Measurements from ENCODE around the gene RAP1B. TPM values are rescaled to one million over a fixed set of nuclear protein-coding genes. Genes with fewer than 3 reads are reported as not detected.

Gene RAP1B
- total and polyA plus RNA-seq, 2 of the 13 experiments (the other 11 are each of a cell fraction or from before 2014, with no cell fraction given) = 71.1 to 92.7 TPM

DNA sequence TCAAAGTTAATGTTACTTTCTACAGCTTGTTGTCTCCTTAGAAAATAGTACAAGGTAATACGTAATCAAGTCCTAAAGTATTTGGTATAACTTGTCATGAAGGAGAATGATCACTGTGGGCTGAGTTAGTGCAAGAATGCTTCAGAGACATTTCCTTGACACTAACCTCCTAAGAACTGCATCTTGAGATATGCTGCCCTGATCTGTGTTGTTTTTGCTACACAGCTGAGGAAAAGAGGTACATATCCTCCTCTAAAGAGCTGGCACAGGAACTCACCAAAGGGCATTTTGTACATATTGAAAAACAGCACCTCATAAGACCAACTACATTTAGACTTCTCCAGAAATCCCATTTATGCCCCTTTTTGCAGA is 28.7 kb downstream of the RAP1B start (continued):
- TF ChIP-seq, protein P1, sequence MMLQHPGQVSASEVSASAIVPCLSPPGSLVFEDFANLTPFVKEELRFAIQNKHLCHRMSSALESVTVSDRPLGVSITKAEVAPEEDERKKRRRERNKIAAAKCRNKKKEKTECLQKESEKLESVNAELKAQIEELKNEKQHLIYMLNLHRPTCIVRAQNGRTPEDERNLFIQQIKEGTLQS (CRISPR knock-in tag; IDR thresholded peaks at IDR 0.05) = no peak
- TF ChIP-seq, protein P2, sequence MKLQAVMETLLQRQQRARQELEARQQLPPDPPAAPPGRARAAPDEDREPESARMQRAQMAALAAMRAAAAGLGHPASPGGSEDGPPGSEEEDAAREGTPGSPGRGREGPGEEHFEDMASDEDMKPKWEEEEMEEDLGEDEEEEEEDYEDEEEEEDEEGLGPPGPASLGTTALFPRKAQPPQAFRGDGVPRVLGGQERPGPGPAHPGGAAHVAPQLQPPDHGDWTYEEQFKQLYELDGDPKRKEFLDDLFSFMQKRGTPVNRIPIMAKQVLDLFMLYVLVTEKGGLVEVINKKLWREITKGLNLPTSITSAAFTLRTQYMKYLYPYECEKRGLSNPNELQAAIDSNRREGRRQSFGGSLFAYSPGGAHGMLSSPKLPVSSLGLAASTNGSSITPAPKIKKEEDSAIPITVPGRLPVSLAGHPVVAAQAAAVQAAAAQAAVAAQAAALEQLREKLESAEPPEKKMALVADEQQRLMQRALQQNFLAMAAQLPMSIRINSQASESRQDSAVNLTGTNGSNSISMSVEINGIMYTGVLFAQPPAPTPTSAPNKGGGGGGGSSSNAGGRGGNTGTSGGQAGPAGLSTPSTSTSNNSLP (IDR thresholded peaks at IDR 0.05; ENCODE audit: low read depth, low read length) = no peak
- no peak for TF ChIP-seq SIX4 (CRISPR knock-in tag; IDR thresholded peaks at IDR 0.05)

DNA sequence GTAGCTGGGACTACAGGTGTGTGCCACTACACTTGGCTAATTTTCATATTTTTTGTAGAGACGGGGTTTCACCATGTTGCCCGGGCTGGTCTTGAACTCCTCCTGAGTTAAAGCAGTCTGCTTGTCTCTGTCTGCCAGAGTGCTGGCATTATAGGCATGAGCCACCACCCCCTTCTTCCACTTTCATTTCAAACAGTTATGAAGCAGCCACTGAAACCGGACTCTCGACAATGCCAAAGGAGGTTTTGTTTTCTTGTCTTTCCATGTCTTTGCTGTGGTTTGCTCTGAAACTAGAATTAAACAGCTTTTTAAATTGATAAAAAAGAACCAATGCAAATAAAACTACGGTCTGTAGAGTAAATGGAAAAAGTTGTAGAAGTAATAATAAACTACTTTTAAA is 30.4 kb downstream of the RAP1B start:
- in situ Hi-C loops (cut with HindIII; ENCODE audit: extremely low pct_ligation_motif_present, low pct_unique_long_range_greater_than_20kb) = no loop called here
- Histone ChIP-seq H3K4me2 (ENCODE audit: low read depth, low read length) (no peak overlapping the region), H2AFZ (ENCODE audit: low read length) (no peak overlapping the region), H3K4me3 (replicated peaks in 1 of 3; ENCODE audit: insufficient read depth in 1 of 3, low read depth in 2 of 3, low read length in 3 of 3) (no peak overlapping the region), H3K9ac (ENCODE audit: insufficient read depth, low read depth, low read length) (no peak overlapping the region), H3K4me1 (ENCODE audit: insufficient read depth, low read length) (peaks cover 6% of the 10 kb centered on the region; the same call in 1 of the 2 replicates), H3K9me3 (ENCODE audit: low read length) (no peaks in the 10 kb centered on the region), H3K79me2 (ENCODE audit: insufficient read depth, low read length) (peaks cover 74% of the 10 kb centered on the region), H3K36me3 (replicated peaks in 1 of 2; ENCODE audit: control insufficient read depth in 1 of 2, insufficient read depth in 2 of 2, low read length in 2 of 2) (peaks cover 0 to 10% of the 10 kb centered on the region in 2 experiments; a peak in 1 of 5 replicates), H3K27ac (ENCODE audit: extremely low read length, insufficient read depth, low read length) (no peak overlapping the region), H3K27me3 (ENCODE audit: control insufficient read depth in 1 of 2, insufficient read depth in 2 of 2, low read length in 2 of 2) (no peaks in the 10 kb centered on the region), H4K20me1 (ENCODE audit: insufficient read depth, low read length) (peaks cover 6% of the 10 kb centered on the region; the same call in 1 of the 2 replicates)
- CTCF ChIA-PET (ENCODE audit: low intra/inter-chr PET ratio, low total read pairs) = no interaction called here
- intact Hi-C loops (cut with micrococcal nuclease; ENCODE audit: unreplicated experiment) = no loop called here
- 97% methylated on average over 5 of the region's 5 CpGs for WGBS (ENCODE audit: low lambda C conversion rate)
- FAIRE-seq (no peak), DNase-seq (ENCODE audit: low spot score) (no peak), ATAC-seq (no peak)
- TF ChIP-seq NCOA2 (CRISPR knock-in tag; IDR thresholded peaks at IDR 0.05) = no peak
- TF ChIP-seq ZBTB38 (CRISPR knock-in tag; IDR thresholded peaks at IDR 0.05) = no peak
- TF ChIP-seq, protein P3, sequence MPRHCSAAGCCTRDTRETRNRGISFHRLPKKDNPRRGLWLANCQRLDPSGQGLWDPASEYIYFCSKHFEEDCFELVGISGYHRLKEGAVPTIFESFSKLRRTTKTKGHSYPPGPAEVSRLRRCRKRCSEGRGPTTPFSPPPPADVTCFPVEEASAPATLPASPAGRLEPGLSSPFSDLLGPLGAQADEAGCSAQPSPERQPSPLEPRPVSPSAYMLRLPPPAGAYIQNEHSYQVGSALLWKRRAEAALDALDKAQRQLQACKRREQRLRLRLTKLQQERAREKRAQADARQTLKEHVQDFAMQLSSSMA (CRISPR knock-in tag; IDR thresholded peaks at IDR 0.05) = no peak
- TF ChIP-seq RBFOX2 (IDR thresholded peaks at IDR 0.05; ENCODE audit: low read depth, low read length) = no peak
- no peak for TF ChIP-seq ZSCAN29 (CRISPR knock-in tag; conservative IDR thresholded peaks at IDR 0.05)
- TF ChIP-seq, protein P4, sequence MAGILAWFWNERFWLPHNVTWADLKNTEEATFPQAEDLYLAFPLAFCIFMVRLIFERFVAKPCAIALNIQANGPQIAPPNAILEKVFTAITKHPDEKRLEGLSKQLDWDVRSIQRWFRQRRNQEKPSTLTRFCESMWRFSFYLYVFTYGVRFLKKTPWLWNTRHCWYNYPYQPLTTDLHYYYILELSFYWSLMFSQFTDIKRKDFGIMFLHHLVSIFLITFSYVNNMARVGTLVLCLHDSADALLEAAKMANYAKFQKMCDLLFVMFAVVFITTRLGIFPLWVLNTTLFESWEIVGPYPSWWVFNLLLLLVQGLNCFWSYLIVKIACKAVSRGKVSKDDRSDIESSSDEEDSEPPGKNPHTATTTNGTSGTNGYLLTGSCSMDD (CRISPR knock-in tag; IDR thresholded peaks at IDR 0.05) = no peak
- TF ChIP-seq, protein P5, sequence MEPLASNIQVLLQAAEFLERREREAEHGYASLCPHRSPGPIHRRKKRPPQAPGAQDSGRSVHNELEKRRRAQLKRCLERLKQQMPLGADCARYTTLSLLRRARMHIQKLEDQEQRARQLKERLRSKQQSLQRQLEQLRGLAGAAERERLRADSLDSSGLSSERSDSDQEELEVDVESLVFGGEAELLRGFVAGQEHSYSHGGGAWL (CRISPR knock-in tag; IDR thresholded peaks at IDR 0.05) = no peak
- TF ChIP-seq ZNF558 (CRISPR knock-in tag; IDR thresholded peaks at IDR 0.05; ENCODE audit: borderline replicate concordance) = no peak
- no peak for TF ChIP-seq ZNF20 (CRISPR knock-in tag; IDR thresholded peaks at IDR 0.05)
- TF ChIP-seq CENPX (CRISPR knock-in tag; IDR thresholded peaks at IDR 0.05) = no peak
- TF ChIP-seq ZNF446 (CRISPR knock-in tag; IDR thresholded peaks at IDR 0.05) = no peak
- TF ChIP-seq FLYWCH1 (CRISPR knock-in tag; IDR thresholded peaks at IDR 0.05) = no peak
- BruUV-seq (replicated peaks) = no TSS peak
- POLR2A ChIA-PET = no interaction called here

All from HepG2 (cell line).